Measurements from ENCODE around the gene TSEN15.

The TSEN15 gene

GRCh38 chr1:184082541-184083415 lies 31.2 kb downstream of the TSEN15 start:
- no peaks in the 10 kb centered on the region for H3K27me3 ChIP-seq (ENCODE audit: control insufficient read depth, low read length)
- H3K4me3 ChIP-seq (ENCODE audit: low read length) = no peak overlapping the region
- H3F3A ChIP-seq (ENCODE audit: control insufficient read depth, insufficient read depth) = no peaks in the 10 kb centered on the region
- no peaks in the 10 kb centered on the region for H3K79me2 ChIP-seq (ENCODE audit: control insufficient read depth, low read length)
- H3K4me2 ChIP-seq (ENCODE audit: low read length) = no peak overlapping the region
- no peaks in the 10 kb centered on the region for H3K4me1 ChIP-seq (ENCODE audit: control insufficient read depth, low read length)
- no peaks in the 10 kb centered on the region for H3K9me3 ChIP-seq (ENCODE audit: control insufficient read depth, insufficient read depth, low read length)
- H3K36me3 ChIP-seq (ENCODE audit: control insufficient read depth, low read length) = no peaks in the 10 kb centered on the region
- no peaks in the 10 kb centered on the region for H4K20me1 ChIP-seq (ENCODE audit: control insufficient read depth, insufficient read depth, low read depth, low read length)
- no peaks in the 10 kb centered on the region for H3K9me2 ChIP-seq (replicated peaks; ENCODE audit: control insufficient read depth, low read length)
- H3K27ac ChIP-seq (ENCODE audit: low read depth, low read length) = no peak overlapping the region
- TF ChIP-seq CTCF (IDR thresholded peaks at IDR 0.05; ENCODE audit: low read depth, low read length, poor library complexity, severe bottlenecking) = no peak

GRCh38 chr1:184085667-184086066 lies 34.1 kb downstream of the TSEN15 start:
- H3K9me3 ChIP-seq (ENCODE audit: control insufficient read depth, insufficient read depth, low read length) = no peaks in the 10 kb centered on the region
- H3K9me2 ChIP-seq (replicated peaks; ENCODE audit: control insufficient read depth, low read length) = no peaks in the 10 kb centered on the region
- H3K4me3 ChIP-seq (ENCODE audit: low read length) = no peak overlapping the region
- H4K20me1 ChIP-seq (ENCODE audit: control insufficient read depth, insufficient read depth, low read depth, low read length) = no peaks in the 10 kb centered on the region
- H3F3A ChIP-seq (ENCODE audit: control insufficient read depth, insufficient read depth) = no peaks in the 10 kb centered on the region
- no peaks in the 10 kb centered on the region for H3K36me3 ChIP-seq (ENCODE audit: control insufficient read depth, low read length)
- no peak overlapping the region for H3K4me2 ChIP-seq (ENCODE audit: low read length)
- H3K4me1 ChIP-seq (ENCODE audit: control insufficient read depth, low read length) = no peaks in the 10 kb centered on the region
- no peaks in the 10 kb centered on the region for H3K27me3 ChIP-seq (ENCODE audit: control insufficient read depth, low read length)
- no peaks in the 10 kb centered on the region for H3K79me2 ChIP-seq (ENCODE audit: control insufficient read depth, low read length)
- no peak overlapping the region for H3K27ac ChIP-seq (ENCODE audit: low read depth, low read length)
- TF ChIP-seq CTCF (IDR thresholded peaks at IDR 0.05; ENCODE audit: low read depth, low read length, poor library complexity, severe bottlenecking) (no peak), EZH2phosphoT487 (IDR thresholded peaks at IDR 0.05; ENCODE audit: borderline replicate concordance, low read length) (no peak)

GRCh38 chr1:184088037-184088436 lies 36.5 kb downstream of the TSEN15 start:
- Histone ChIP-seq H3K27me3 (ENCODE audit: control insufficient read depth, low read length) (no peaks in the 10 kb centered on the region), H3K79me2 (ENCODE audit: control insufficient read depth, low read length) (no peaks in the 10 kb centered on the region)
- TF ChIP-seq CTCF (IDR thresholded peaks at IDR 0.05; ENCODE audit: low read depth, low read length, poor library complexity, severe bottlenecking) (no peak), EZH2phosphoT487 (IDR thresholded peaks at IDR 0.05; ENCODE audit: borderline replicate concordance, low read length) (no peak)

More at GRCh38 chr1:184088037-184088436, 36.5 kb downstream of the TSEN15 start:
- Histone ChIP-seq H3K27ac (ENCODE audit: low read depth, low read length) (no peak overlapping the region), H3K9me2 (replicated peaks; ENCODE audit: control insufficient read depth, low read length) (no peaks in the 10 kb centered on the region), H3K4me1 (ENCODE audit: control insufficient read depth, low read length) (no peaks in the 10 kb centered on the region), H3K36me3 (ENCODE audit: control insufficient read depth, low read length) (no peaks in the 10 kb centered on the region), H3K4me2 (ENCODE audit: low read length) (no peak overlapping the region), H4K20me1 (ENCODE audit: control insufficient read depth, insufficient read depth, low read depth, low read length) (no peaks in the 10 kb centered on the region), H3K9me3 (ENCODE audit: control insufficient read depth, insufficient read depth, low read length) (no peaks in the 10 kb centered on the region), H3F3A (ENCODE audit: control insufficient read depth, insufficient read depth) (no peaks in the 10 kb centered on the region), H3K4me3 (ENCODE audit: low read length) (no peak overlapping the region)
